GM12872 (cell line): ENCODE measurements around the gene NELFA.

Source experiments
- TF ChIP-seq, protein P1 (sequence below): IDR thresholded peaks from 3 replicates; pipeline ENCODE4 v1.5.1; 2011; ENCODE audit warnings: low read depth, mild to moderate bottlenecking, low read length, moderate library complexity; ENCODE audit not compliant: insufficient read depth

Gene NELFA

DNA sequence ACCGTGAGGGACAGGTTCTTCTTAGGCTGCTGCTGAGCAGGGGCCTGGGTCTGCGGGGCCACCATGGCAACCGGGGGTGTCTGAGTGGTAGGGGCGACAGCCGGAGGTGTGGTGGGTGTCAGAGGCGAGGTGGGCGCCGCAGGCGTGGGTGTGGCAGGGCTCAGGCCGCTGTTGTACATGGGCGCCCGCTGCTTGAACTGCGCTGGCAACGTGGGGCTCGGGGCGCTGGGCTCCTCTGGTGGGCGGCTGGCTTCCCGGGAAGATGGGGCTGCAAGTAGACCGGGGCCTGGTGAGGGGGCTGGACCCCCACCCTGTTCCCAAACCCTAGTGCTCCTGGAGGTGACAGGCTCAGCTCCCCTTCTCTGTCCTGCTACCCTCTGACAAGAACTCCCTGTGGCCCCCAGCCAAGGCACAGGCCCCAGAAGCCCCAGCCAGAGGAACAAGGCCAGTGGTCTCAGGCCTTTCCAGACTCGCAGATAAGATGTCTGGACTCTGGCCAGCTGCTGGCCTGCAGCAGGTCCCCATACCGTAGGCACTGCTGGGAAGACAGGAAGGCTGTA lies 24.8 kb downstream of the NELFA start:
- TF ChIP-seq, protein P1, sequence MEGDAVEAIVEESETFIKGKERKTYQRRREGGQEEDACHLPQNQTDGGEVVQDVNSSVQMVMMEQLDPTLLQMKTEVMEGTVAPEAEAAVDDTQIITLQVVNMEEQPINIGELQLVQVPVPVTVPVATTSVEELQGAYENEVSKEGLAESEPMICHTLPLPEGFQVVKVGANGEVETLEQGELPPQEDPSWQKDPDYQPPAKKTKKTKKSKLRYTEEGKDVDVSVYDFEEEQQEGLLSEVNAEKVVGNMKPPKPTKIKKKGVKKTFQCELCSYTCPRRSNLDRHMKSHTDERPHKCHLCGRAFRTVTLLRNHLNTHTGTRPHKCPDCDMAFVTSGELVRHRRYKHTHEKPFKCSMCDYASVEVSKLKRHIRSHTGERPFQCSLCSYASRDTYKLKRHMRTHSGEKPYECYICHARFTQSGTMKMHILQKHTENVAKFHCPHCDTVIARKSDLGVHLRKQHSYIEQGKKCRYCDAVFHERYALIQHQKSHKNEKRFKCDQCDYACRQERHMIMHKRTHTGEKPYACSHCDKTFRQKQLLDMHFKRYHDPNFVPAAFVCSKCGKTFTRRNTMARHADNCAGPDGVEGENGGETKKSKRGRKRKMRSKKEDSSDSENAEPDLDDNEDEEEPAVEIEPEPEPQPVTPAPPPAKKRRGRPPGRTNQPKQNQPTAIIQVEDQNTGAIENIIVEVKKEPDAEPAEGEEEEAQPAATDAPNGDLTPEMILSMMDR = no peak

GRCh38 chr4:1983053-1983845 lies 25.5 kb downstream of the NELFA start:
- TF ChIP-seq, protein P1 = no peak

DNA sequence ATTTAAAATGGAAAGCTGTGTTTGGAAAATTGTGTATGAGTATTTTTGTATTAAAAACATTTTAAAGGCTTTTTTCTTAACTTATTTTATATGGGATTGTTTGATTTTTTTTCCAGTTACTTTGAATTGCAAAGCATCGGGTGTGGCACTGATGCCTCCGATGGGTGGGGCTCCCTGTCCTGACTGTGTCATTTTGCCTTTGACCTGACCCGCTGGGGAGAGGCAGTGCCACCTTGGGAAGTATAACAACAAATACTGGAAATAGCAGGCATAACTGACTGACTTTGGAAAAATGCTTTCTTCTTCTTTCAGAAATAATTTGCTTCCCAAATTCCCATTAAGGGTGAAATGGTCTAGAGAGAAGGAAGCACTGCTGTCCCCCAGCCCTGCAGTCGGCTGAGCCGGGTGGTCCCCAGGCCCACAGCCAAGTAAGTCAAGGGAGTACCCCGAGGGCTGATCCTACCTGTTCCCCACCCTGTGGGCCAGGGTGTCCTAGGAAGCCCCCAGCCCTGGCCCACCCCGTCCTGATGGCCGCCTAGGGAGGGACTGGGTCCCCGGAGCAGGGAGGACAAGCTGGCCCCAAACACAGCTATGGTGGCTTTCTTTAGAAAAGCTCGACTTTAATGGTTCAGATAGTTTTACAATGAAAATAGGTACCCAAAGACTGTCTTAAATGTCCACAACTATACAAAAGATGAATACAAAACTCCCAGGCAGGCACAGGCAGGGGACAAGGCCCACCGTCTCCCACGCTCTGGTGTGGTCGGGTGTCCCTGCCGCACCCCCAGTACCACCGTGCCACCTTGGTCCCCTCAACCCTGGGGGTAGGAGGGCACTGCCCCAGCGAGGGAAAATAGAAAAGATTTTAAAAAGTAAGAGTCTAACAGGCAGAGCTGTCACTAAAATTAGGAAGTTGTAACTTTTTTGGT lies 26.4 kb downstream of the NELFA start:
- TF ChIP-seq, protein P1 = no peak

GRCh38 chr4:1981251-1982058 lies 27.3 kb downstream of the NELFA start:
- TF ChIP-seq, protein P1 = no peak

DNA sequence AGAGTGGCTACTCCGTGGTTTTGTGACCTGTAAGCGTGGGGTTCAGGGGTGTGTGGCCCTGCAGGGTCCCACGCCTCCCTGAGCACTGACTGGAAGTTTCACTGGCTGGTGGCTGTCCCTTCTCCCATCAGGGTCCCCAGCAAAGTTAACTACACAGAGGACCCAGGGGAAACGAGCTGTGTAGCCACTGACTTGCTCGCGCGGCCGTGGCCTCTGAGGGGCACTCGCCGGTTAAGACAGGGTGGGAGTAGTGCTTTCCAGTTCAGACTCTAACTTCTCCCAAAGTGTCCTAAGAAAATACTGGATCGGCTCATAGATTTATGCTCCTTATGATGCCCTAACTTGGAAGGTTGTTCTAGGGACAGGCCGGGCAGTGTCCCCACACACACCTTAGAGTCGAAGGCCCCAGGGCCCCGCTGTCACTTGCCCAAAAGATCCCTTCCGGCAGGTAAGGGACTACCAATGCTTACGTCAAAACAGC lies 28.2 kb downstream of the NELFA start:
- TF ChIP-seq, protein P1 = no peak

DNA sequence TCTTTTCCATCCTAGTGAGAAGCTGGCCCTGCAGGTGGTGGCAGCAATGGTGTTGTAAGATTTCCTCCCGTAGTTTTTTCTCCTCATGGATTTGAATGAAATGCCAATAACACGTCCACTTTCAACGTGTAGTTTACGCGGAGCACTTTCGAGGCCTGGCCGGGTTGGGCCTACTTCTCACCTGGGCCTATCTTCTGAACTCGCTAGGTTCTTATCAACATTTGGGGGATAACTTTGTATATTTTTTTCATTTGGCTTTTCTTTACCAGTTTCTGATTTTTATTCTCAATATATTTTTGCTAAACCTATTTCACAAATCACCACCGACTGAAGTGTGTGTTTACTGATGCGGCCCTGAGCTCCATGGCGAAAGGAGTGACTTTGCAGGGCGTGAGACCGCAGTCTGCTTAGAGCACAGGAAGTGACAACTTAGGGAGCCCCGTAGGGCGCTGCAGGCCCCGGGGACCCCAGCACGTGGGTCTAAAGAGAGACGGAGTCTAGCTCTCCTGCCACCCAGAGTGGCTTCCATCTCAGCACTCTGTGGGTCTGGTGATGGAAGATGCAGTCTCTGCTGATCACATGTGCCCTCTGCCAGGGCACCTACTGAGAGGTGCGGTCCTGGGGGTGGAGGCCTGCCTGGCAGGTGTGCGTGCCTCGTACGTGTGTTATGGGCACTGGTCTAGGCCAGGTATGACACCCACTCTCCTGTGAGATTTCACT lies 29.1 kb downstream of the NELFA start:
- TF ChIP-seq, protein P1 = no peak
